GM23338 (cell line): Measurements from ENCODE around the gene TBCD. TPM values are rescaled to one million over a fixed set of nuclear protein-coding genes. Genes with fewer than 3 reads are reported as not detected.

Source experiments
- ATAC-seq: fragments of 200-7000 bp; cut with Tn5 transposase; 3 replicates; pipeline ENCODE4 v1.9.1; 2020
- DNase-seq: peaks from one replicate; pipeline ENCODE4 v3.0.0-alpha.2; 2015; ENCODE audit warnings: low spot score
- H2AFZ ChIP-seq: fragments of 200-600 bp; sonication (generic); 2 replicates; pipeline ENCODE4 v1.8.0; 2016; ENCODE audit warnings: antibody characterized with exemption, mild to moderate bottlenecking, moderate library complexity
- H3F3A ChIP-seq: fragments of 200-600 bp; sonication (generic); replicated peaks from 2 replicates; pipeline ENCODE4 v1.8.0; 2017; ENCODE audit warnings: antibody characterized with exemption, mixed run types, low read depth
- H3K27ac ChIP-seq: fragments of 200-600 bp; sonication (generic); 2 replicates; pipeline ENCODE4 v1.6.1; 2016; ENCODE audit warnings: low read depth
- H3K27me3 ChIP-seq: fragments of 200-600 bp; sonication (generic); 2 replicates; pipeline ENCODE4 v1.8.0; 2016; ENCODE audit warnings: mild to moderate bottlenecking, mixed run types, moderate library complexity; ENCODE audit not compliant: insufficient read depth
- H3K36me3 ChIP-seq: fragments of 200-600 bp; sonication (generic); 2 replicates; pipeline ENCODE4 v1.8.0; 2016; ENCODE audit warnings: mild to moderate bottlenecking; ENCODE audit not compliant: insufficient read depth
- H3K4me1 ChIP-seq: fragments of 200-600 bp; sonication (generic); 2 replicates; pipeline ENCODE4 v1.8.0; 2016; ENCODE audit warnings: mild to moderate bottlenecking, moderate library complexity; ENCODE audit not compliant: insufficient read depth
- H3K4me2 ChIP-seq: fragments of 200-600 bp; sonication (generic); 2 replicates; pipeline ENCODE4 v1.7.1; 2017; ENCODE audit warnings: mixed run types
- H3K4me3 ChIP-seq: fragments of 200-600 bp; sonication (generic); 2 replicates; pipeline ENCODE4 v1.6.1; 2016; ENCODE audit warnings: mixed run types
- H3K79me2 ChIP-seq: fragments of 200-600 bp; sonication (generic); replicated peaks from 2 replicates; pipeline ENCODE4 v1.8.0; 2017; ENCODE audit warnings: mild to moderate bottlenecking; ENCODE audit not compliant: insufficient read depth
- H3K9me2 ChIP-seq: fragments of 200-600 bp; sonication (generic); 2 replicates; pipeline ENCODE4 v1.8.0; 2017; ENCODE audit not compliant: insufficient read depth
- H4K20me1 ChIP-seq: fragments of 200-600 bp; sonication (generic); replicated peaks from 2 replicates; pipeline ENCODE4 v1.8.0; 2017; ENCODE audit warnings: mild to moderate bottlenecking; ENCODE audit not compliant: insufficient read depth
- H3K27ac Mint-ChIP-seq: 2 replicates; pipeline ENCODE4 v1.8.0; 2020; ENCODE audit warnings: inconsistent platforms, mild to moderate bottlenecking, moderate library complexity, mixed read lengths
- H3K27me3 Mint-ChIP-seq: 3 replicates; pipeline ENCODE4 v1.8.0; 2022; ENCODE audit warnings: low read depth, mild to moderate bottlenecking, moderate library complexity, mixed read lengths, inconsistent platforms; ENCODE audit not compliant: insufficient read depth, poor library complexity
- H3K36me3 Mint-ChIP-seq: 3 replicates; pipeline ENCODE4 v1.8.0; 2021; ENCODE audit warnings: low read depth, mild to moderate bottlenecking, inconsistent platforms, moderate library complexity, mixed read lengths
- H3K4me1 Mint-ChIP-seq: 3 replicates; pipeline ENCODE4 v1.8.0; 2020; ENCODE audit warnings: mild to moderate bottlenecking, inconsistent platforms, mixed read lengths
- H3K4me3 Mint-ChIP-seq: 3 replicates; pipeline ENCODE4 v1.8.0; 2021; ENCODE audit warnings: moderate library complexity, mild to moderate bottlenecking, inconsistent platforms, mixed read lengths
- H3K9me3 Mint-ChIP-seq: 3 replicates; pipeline ENCODE4 v1.8.0; 2020; ENCODE audit warnings: moderate library complexity, mild to moderate bottlenecking, inconsistent platforms, mixed read lengths
- EZH2 ChIP-seq: fragments of 200-600 bp; sonication (generic); IDR thresholded peaks from one replicate; pipeline ENCODE4 v1.8.0; 2017; ENCODE audit warnings: antibody characterized with exemption, mild to moderate bottlenecking, low read depth; ENCODE audit not compliant: unreplicated experiment
- JUNB ChIP-seq: IDR thresholded peaks from one replicate; pipeline ENCODE4 v1.6.1; 2016; ENCODE audit warnings: antibody characterized with exemption; ENCODE audit not compliant: unreplicated experiment
- STAT1 ChIP-seq: IDR thresholded peaks from one replicate; pipeline ENCODE4 v1.6.1; 2016; ENCODE audit warnings: antibody characterized with exemption; ENCODE audit not compliant: unreplicated experiment
- polyA plus RNA-seq: library from polyadenylated mRNA; unstranded; fragments of >200 nt; fragmentation: Nextera tagmentation; extraction: Ambion mirVana; gene quantifications from 2 replicates; pipeline ENCODE4 v1.2.1, GENCODE V29; 2016
- total RNA-seq: library from RNA; depleted of rRNA; stranded (reverse); fragments of >200 nt; shearing (Covaris generic); gene quantifications from 2 replicates; pipeline ENCODE4 v1.2.3, GENCODE V29; 2014
- TF ChIP-seq, protein P1 (sequence below): fragments of 250-450 bp; sonication (Bioruptor Pico); IDR thresholded peaks from 2 replicates; pipeline ENCODE4 v1.5.0; 2020; ENCODE audit warnings: mild to moderate bottlenecking, moderate library complexity
- TF ChIP-seq, protein P2 (sequence below): IDR thresholded peaks from 2 replicates; pipeline ENCODE4 v1.6.1; 2016; ENCODE audit warnings: antibody characterized with exemption
- TF ChIP-seq, protein P3 (sequence below), 2 experiments: fragments of 200-600 bp in 1 of 2; sonication (generic) in 1 of 2; conservative IDR thresholded peaks; 2 replicates each; pipeline versions ENCODE4 v1.5.1 to v1.6.1; 2016 to 2017; ENCODE audit warnings: antibody characterized with exemption in 2 of 2, low read depth in 2 of 2, mild to moderate bottlenecking in 2 of 2, moderate library complexity in 1 of 2

Gene TBCD
- total and polyA plus RNA-seq, 2 experiments from 2014 or later = 75.0 to 116 TPM

DNA sequence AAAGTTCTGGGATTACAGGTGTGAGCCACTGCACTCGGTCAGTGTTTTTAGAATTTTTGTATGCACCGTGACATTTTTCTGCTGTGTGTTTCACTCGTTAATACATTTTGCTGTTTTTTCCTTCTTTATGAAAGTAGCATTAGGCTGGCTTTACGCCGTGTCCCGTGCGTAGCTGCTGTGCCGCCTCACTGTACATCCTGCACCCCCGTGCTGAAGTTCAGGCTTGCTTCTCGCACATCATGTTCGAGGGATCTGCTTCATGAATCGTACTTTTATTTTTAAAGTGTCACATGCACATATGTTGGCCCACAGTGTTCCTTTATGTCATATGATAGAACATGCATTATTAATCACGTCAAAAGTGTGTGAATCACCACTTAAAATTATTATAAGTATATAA lies 172.3 kb downstream of the TBCD start (continued):
- TF ChIP-seq, protein P1, sequence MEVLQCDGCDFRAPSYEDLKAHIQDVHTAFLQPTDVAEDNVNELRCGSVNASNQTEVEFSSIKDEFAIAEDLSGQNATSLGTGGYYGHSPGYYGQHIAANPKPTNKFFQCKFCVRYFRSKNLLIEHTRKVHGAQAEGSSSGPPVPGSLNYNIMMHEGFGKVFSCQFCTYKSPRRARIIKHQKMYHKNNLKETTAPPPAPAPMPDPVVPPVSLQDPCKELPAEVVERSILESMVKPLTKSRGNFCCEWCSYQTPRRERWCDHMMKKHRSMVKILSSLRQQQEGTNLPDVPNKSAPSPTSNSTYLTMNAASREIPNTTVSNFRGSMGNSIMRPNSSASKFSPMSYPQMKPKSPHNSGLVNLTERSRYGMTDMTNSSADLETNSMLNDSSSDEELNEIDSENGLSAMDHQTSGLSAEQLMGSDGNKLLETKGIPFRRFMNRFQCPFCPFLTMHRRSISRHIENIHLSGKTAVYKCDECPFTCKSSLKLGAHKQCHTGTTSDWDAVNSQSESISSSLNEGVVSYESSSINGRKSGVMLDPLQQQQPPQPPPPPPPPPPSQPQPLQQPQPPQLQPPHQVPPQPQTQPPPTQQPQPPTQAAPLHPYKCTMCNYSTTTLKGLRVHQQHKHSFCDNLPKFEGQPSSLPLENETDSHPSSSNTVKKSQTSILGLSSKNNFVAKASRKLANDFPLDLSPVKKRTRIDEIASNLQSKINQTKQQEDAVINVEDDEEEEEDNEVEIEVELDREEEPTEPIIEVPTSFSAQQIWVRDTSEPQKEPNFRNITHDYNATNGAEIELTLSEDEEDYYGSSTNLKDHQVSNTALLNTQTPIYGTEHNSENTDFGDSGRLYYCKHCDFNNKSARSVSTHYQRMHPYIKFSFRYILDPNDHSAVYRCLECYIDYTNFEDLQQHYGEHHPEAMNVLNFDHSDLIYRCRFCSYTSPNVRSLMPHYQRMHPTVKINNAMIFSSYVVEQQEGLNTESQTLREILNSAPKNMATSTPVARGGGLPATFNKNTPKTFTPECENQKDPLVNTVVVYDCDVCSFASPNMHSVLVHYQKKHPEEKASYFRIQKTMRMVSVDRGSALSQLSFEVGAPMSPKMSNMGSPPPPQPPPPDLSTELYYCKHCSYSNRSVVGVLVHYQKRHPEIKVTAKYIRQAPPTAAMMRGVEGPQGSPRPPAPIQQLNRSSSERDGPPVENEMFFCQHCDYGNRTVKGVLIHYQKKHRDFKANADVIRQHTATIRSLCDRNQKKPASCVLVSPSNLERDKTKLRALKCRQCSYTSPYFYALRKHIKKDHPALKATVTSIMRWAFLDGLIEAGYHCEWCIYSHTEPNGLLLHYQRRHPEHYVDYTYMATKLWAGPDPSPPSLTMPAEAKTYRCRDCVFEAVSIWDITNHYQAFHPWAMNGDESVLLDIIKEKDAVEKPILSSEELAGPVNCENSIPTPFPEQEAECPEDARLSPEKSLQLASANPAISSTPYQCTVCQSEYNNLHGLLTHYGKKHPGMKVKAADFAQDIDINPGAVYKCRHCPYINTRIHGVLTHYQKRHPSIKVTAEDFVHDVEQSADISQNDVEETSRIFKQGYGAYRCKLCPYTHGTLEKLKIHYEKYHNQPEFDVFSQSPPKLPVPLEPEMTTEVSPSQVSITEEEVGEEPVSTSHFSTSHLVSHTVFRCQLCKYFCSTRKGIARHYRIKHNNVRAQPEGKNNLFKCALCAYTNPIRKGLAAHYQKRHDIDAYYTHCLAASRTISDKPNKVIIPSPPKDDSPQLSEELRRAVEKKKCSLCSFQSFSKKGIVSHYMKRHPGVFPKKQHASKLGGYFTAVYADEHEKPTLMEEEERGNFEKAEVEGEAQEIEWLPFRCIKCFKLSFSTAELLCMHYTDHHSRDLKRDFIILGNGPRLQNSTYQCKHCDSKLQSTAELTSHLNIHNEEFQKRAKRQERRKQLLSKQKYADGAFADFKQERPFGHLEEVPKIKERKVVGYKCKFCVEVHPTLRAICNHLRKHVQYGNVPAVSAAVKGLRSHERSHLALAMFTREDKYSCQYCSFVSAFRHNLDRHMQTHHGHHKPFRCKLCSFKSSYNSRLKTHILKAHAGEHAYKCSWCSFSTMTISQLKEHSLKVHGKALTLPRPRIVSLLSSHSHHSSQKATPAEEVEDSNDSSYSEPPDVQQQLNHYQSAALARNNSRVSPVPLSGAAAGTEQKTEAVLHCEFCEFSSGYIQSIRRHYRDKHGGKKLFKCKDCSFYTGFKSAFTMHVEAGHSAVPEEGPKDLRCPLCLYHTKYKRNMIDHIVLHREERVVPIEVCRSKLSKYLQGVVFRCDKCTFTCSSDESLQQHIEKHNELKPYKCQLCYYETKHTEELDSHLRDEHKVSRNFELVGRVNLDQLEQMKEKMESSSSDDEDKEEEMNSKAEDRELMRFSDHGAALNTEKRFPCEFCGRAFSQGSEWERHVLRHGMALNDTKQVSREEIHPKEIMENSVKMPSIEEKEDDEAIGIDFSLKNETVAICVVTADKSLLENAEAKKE (CRISPR knock-in tag) = no peak
- TF ChIP-seq EZH2 (no peak), STAT1 (no peak)
- TF ChIP-seq, protein P2, sequence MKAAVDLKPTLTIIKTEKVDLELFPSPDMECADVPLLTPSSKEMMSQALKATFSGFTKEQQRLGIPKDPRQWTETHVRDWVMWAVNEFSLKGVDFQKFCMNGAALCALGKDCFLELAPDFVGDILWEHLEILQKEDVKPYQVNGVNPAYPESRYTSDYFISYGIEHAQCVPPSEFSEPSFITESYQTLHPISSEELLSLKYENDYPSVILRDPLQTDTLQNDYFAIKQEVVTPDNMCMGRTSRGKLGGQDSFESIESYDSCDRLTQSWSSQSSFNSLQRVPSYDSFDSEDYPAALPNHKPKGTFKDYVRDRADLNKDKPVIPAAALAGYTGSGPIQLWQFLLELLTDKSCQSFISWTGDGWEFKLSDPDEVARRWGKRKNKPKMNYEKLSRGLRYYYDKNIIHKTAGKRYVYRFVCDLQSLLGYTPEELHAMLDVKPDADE = no peak

DNA sequence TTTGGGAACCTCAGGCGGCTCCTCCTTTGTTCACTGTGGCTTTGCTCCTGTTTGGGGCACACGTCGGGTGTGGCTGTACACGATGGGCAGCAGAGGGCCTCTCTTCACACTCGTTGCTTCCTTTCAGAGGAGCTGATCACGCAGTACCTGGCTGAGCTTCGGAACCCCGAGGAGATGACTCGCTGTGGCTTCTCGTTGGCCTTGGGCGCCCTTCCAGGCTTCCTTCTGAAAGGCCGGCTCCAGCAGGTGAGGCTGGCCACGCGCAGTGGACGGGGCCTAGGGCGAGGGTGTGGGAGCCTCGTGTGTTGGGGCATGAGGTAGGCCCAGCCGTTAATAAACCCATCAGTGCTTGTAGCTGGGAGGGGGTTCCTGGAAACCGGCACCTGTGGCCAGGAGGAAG lies 172.9 kb downstream of the TBCD start:
- H3K36me3 Mint-ChIP-seq = peaks cover 59% of the 10 kb centered on the region
- Histone ChIP-seq H3K36me3 (0 out of 2 replicates have a peak, but pooled peaks cover 7% of the 10 kb centered on the region), H4K20me1 (0 out of 2 replicates have a peak, but pooled peaks cover 6% of the 10 kb centered on the region), H2AFZ (no peak overlapping the region), H3K9me2 (no peaks in the 10 kb centered on the region), H3K79me2 (no peaks in the 10 kb centered on the region), H3F3A (no peaks in the 10 kb centered on the region), H3K4me1 (no peaks in the 10 kb centered on the region), H3K4me2 (no peak overlapping the region), H3K4me3 (no peak overlapping the region), H3K27ac (no peak overlapping the region), H3K27me3 (no peaks in the 10 kb centered on the region)
- no peak overlapping the region for H3K4me3 Mint-ChIP-seq
- ATAC-seq = no peak
- no peak overlapping the region for H3K27ac Mint-ChIP-seq
- no peaks in the 10 kb centered on the region; the same call in 2 of the 3 replicates for H3K4me1 Mint-ChIP-seq
- H3K27me3 Mint-ChIP-seq = peaks cover 2% of the 10 kb centered on the region
- no peaks in the 10 kb centered on the region for H3K9me3 Mint-ChIP-seq
- DNase-seq = no peak
- no peak for TF ChIP-seq STAT1
- TF ChIP-seq, protein P3, sequence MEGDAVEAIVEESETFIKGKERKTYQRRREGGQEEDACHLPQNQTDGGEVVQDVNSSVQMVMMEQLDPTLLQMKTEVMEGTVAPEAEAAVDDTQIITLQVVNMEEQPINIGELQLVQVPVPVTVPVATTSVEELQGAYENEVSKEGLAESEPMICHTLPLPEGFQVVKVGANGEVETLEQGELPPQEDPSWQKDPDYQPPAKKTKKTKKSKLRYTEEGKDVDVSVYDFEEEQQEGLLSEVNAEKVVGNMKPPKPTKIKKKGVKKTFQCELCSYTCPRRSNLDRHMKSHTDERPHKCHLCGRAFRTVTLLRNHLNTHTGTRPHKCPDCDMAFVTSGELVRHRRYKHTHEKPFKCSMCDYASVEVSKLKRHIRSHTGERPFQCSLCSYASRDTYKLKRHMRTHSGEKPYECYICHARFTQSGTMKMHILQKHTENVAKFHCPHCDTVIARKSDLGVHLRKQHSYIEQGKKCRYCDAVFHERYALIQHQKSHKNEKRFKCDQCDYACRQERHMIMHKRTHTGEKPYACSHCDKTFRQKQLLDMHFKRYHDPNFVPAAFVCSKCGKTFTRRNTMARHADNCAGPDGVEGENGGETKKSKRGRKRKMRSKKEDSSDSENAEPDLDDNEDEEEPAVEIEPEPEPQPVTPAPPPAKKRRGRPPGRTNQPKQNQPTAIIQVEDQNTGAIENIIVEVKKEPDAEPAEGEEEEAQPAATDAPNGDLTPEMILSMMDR (conservative IDR thresholded peaks at IDR 0.05; ENCODE audit: low read depth in 2 of 2) = no peak
- TF ChIP-seq EZH2 = no peak
- TF ChIP-seq JUNB = no peak
- TF ChIP-seq, protein P1 (CRISPR knock-in tag) = no peak
